GM23338 (cell line): ENCODE data around the gene PKP3. TPM values are rescaled to one million over a fixed set of nuclear protein-coding genes. Genes with fewer than 3 reads are reported as not detected.

Experiments
- ATAC-seq: fragments of 200-7000 bp; cut with Tn5 transposase; 3 replicates; pipeline ENCODE4 v1.9.1; 2020
- DNase-seq: peaks from one replicate; pipeline ENCODE4 v3.0.0-alpha.2; 2015; ENCODE audit warnings: low spot score
- H2AFZ ChIP-seq: fragments of 200-600 bp; sonication (generic); 2 replicates; pipeline ENCODE4 v1.8.0; 2016; ENCODE audit warnings: antibody characterized with exemption, mild to moderate bottlenecking, moderate library complexity
- H3F3A ChIP-seq: fragments of 200-600 bp; sonication (generic); replicated peaks from 2 replicates; pipeline ENCODE4 v1.8.0; 2017; ENCODE audit warnings: antibody characterized with exemption, mixed run types, low read depth
- H3K27ac ChIP-seq: fragments of 200-600 bp; sonication (generic); 2 replicates; pipeline ENCODE4 v1.6.1; 2016; ENCODE audit warnings: low read depth
- H3K27me3 ChIP-seq: fragments of 200-600 bp; sonication (generic); 2 replicates; pipeline ENCODE4 v1.8.0; 2016; ENCODE audit warnings: mild to moderate bottlenecking, mixed run types, moderate library complexity; ENCODE audit not compliant: insufficient read depth
- H3K36me3 ChIP-seq: fragments of 200-600 bp; sonication (generic); 2 replicates; pipeline ENCODE4 v1.8.0; 2016; ENCODE audit warnings: mild to moderate bottlenecking; ENCODE audit not compliant: insufficient read depth
- H3K4me1 ChIP-seq: fragments of 200-600 bp; sonication (generic); 2 replicates; pipeline ENCODE4 v1.8.0; 2016; ENCODE audit warnings: mild to moderate bottlenecking, moderate library complexity; ENCODE audit not compliant: insufficient read depth
- H3K4me2 ChIP-seq: fragments of 200-600 bp; sonication (generic); 2 replicates; pipeline ENCODE4 v1.7.1; 2017; ENCODE audit warnings: mixed run types
- H3K4me3 ChIP-seq: fragments of 200-600 bp; sonication (generic); 2 replicates; pipeline ENCODE4 v1.6.1; 2016; ENCODE audit warnings: mixed run types
- H3K79me2 ChIP-seq: fragments of 200-600 bp; sonication (generic); replicated peaks from 2 replicates; pipeline ENCODE4 v1.8.0; 2017; ENCODE audit warnings: mild to moderate bottlenecking; ENCODE audit not compliant: insufficient read depth
- H3K9me2 ChIP-seq: fragments of 200-600 bp; sonication (generic); 2 replicates; pipeline ENCODE4 v1.8.0; 2017; ENCODE audit not compliant: insufficient read depth
- H4K20me1 ChIP-seq: fragments of 200-600 bp; sonication (generic); replicated peaks from 2 replicates; pipeline ENCODE4 v1.8.0; 2017; ENCODE audit warnings: mild to moderate bottlenecking; ENCODE audit not compliant: insufficient read depth
- H3K27ac Mint-ChIP-seq: 2 replicates; pipeline ENCODE4 v1.8.0; 2020; ENCODE audit warnings: inconsistent platforms, mild to moderate bottlenecking, moderate library complexity, mixed read lengths
- H3K27me3 Mint-ChIP-seq: 3 replicates; pipeline ENCODE4 v1.8.0; 2022; ENCODE audit warnings: low read depth, mild to moderate bottlenecking, moderate library complexity, mixed read lengths, inconsistent platforms; ENCODE audit not compliant: insufficient read depth, poor library complexity
- H3K36me3 Mint-ChIP-seq: 3 replicates; pipeline ENCODE4 v1.8.0; 2021; ENCODE audit warnings: low read depth, mild to moderate bottlenecking, inconsistent platforms, moderate library complexity, mixed read lengths
- H3K4me1 Mint-ChIP-seq: 3 replicates; pipeline ENCODE4 v1.8.0; 2020; ENCODE audit warnings: mild to moderate bottlenecking, inconsistent platforms, mixed read lengths
- H3K4me3 Mint-ChIP-seq: 3 replicates; pipeline ENCODE4 v1.8.0; 2021; ENCODE audit warnings: moderate library complexity, mild to moderate bottlenecking, inconsistent platforms, mixed read lengths
- H3K9me3 Mint-ChIP-seq: 3 replicates; pipeline ENCODE4 v1.8.0; 2020; ENCODE audit warnings: moderate library complexity, mild to moderate bottlenecking, inconsistent platforms, mixed read lengths
- CTCF ChIP-seq, 2 experiments: fragments of 200-600 bp in 1 of 2; sonication (generic) in 1 of 2; conservative IDR thresholded peaks; 2 replicates each; pipeline versions ENCODE4 v1.5.1 to v1.6.1; 2016 to 2017; ENCODE audit warnings: antibody characterized with exemption in 2 of 2, low read depth in 2 of 2, mild to moderate bottlenecking in 2 of 2, moderate library complexity in 1 of 2
- ETS1 ChIP-seq: IDR thresholded peaks from 2 replicates; pipeline ENCODE4 v1.6.1; 2016; ENCODE audit warnings: antibody characterized with exemption
- EZH2phosphoT487 ChIP-seq: fragments of 200-600 bp; sonication (generic); IDR thresholded peaks from one replicate; pipeline ENCODE4 v1.8.1; 2018; ENCODE audit warnings: antibody characterized with exemption; ENCODE audit not compliant: unreplicated experiment
- JUNB ChIP-seq: IDR thresholded peaks from one replicate; pipeline ENCODE4 v1.6.1; 2016; ENCODE audit warnings: antibody characterized with exemption; ENCODE audit not compliant: unreplicated experiment
- POLR2AphosphoS5 ChIP-seq: IDR thresholded peaks from 2 replicates; pipeline ENCODE4 v1.6.1; 2016; ENCODE audit warnings: antibody characterized with exemption, low read depth
- REST ChIP-seq: IDR thresholded peaks from one replicate; pipeline ENCODE4 v1.6.1; 2018; ENCODE audit warnings: antibody characterized with exemption; ENCODE audit not compliant: unreplicated experiment
- STAT1 ChIP-seq: IDR thresholded peaks from one replicate; pipeline ENCODE4 v1.6.1; 2016; ENCODE audit warnings: antibody characterized with exemption; ENCODE audit not compliant: unreplicated experiment
- ZNF114 ChIP-seq: fragments of 250-450 bp; sonication (Bioruptor Pico); IDR thresholded peaks from 2 replicates; pipeline ENCODE4 v1.5.0; 2020; ENCODE audit warnings: mild to moderate bottlenecking, moderate library complexity
- ZNF331 ChIP-seq: fragments of 250-450 bp; sonication (Bioruptor Pico); IDR thresholded peaks from 2 replicates; pipeline ENCODE4 v1.5.0; 2020; ENCODE audit warnings: low read depth, mild to moderate bottlenecking, moderate library complexity
- ZNF462 ChIP-seq: fragments of 250-450 bp; sonication (Bioruptor Pico); IDR thresholded peaks from 2 replicates; pipeline ENCODE4 v1.5.0; 2020; ENCODE audit warnings: mild to moderate bottlenecking, moderate library complexity
- polyA plus RNA-seq: library from polyadenylated mRNA; unstranded; fragments of >200 nt; fragmentation: Nextera tagmentation; extraction: Ambion mirVana; gene quantifications from 2 replicates; pipeline ENCODE4 v1.2.1, GENCODE V29; 2016
- total RNA-seq: library from RNA; depleted of rRNA; stranded (reverse); fragments of >200 nt; shearing (Covaris generic); gene quantifications from 2 replicates; pipeline ENCODE4 v1.2.3, GENCODE V29; 2014

The PKP3 gene
- total and polyA plus RNA-seq, 2 experiments from 2014 or later, result 7.2 to 23.0 TPM

GRCh38 chr11:380095-380480 is 13.9 kb upstream of the PKP3 start:
- no peak overlapping the region for H3K4me2 ChIP-seq
- H3K27ac ChIP-seq, result no peak overlapping the region
- no peaks in the 10 kb centered on the region for H3K79me2 ChIP-seq
- peaks cover 20% of the 10 kb centered on the region for H3K27me3 Mint-ChIP-seq
- DNase-seq (no peak), ATAC-seq (no peak)
- H3F3A ChIP-seq, result no peaks in the 10 kb centered on the region; the same call in 1 of the 2 replicates
- no peak overlapping the region for H3K4me3 Mint-ChIP-seq
- H4K20me1 ChIP-seq, result no peaks in the 10 kb centered on the region
- H3K36me3 Mint-ChIP-seq, result peaks cover 39% of the 10 kb centered on the region
- H3K9me2 ChIP-seq, result no peaks in the 10 kb centered on the region
- H3K4me1 ChIP-seq, result no peaks in the 10 kb centered on the region
- H3K36me3 ChIP-seq, result no peaks in the 10 kb centered on the region
- TF ChIP-seq REST (no peak), CTCF (conservative IDR thresholded peaks at IDR 0.05; ENCODE audit: low read depth in 2 of 2) (no peak), JUNB (no peak), POLR2AphosphoS5 (no peak), ETS1 (no peak), ZNF114 (no peak), EZH2phosphoT487 (no peak), ZNF462 (CRISPR knock-in tag) (no peak), ZNF331 (CRISPR knock-in tag) (no peak), STAT1 (no peak)
- no peak overlapping the region for H3K27ac Mint-ChIP-seq
- no peak overlapping the region for H2AFZ ChIP-seq
- H3K4me3 ChIP-seq, result no peak overlapping the region
- H3K9me3 Mint-ChIP-seq, result peaks cover 7% of the 10 kb centered on the region; the same call in 2 of the 3 replicates
- no peaks in the 10 kb centered on the region; the same call in 2 of the 3 replicates for H3K4me1 Mint-ChIP-seq
- H3K27me3 ChIP-seq, result no peaks in the 10 kb centered on the region
